Liver (tissue), 9 donors: Measurements from ENCODE around the gene PINLYP. TPM values are rescaled to one million over a fixed set of nuclear protein-coding genes. Genes with fewer than 3 reads are reported as not detected.

Experiments
- DNase-seq: peaks from one replicate; pipeline ENCODE4 v3.0.0-alpha.2; 2017; ENCODE audit warnings: low spot score
- H3K27ac ChIP-seq, 2 donors: one replicate each; pipeline ENCODE4 v1.7.0; 2013; ENCODE audit warnings: inconsistent platforms in 2 of 2, low read length in 2 of 2, control low read depth in 1 of 2, low read depth in 1 of 2, mild to moderate bottlenecking in 1 of 2
- H3K27me3 ChIP-seq, 4 donors: one replicate each; pipeline versions ENCODE4 v1.6.1 to v1.7.0; 2013; ENCODE audit warnings: low read length in 3 of 4, inconsistent platforms in 1 of 4, mild to moderate bottlenecking in 1 of 4, moderate library complexity in 1 of 4; ENCODE audit not compliant: control insufficient read depth in 4 of 4, insufficient read depth in 4 of 4
- H3K36me3 ChIP-seq, 4 donors: one replicate each; pipeline versions ENCODE4 v1.6.1 to v1.7.0; 2013; ENCODE audit warnings: low read length in 3 of 4, mild to moderate bottlenecking in 3 of 4, low read depth in 1 of 4, moderate library complexity in 1 of 4; ENCODE audit not compliant: control insufficient read depth in 4 of 4, insufficient read depth in 3 of 4
- H3K4me1 ChIP-seq, 4 donors: one replicate each; pipeline versions ENCODE4 v1.6.1 to v1.7.0; 2013; ENCODE audit warnings: low read length in 3 of 4, mild to moderate bottlenecking in 3 of 4, moderate library complexity in 1 of 4; ENCODE audit not compliant: control insufficient read depth in 4 of 4, insufficient read depth in 4 of 4
- H3K4me3 ChIP-seq, 3 donors: one replicate each; pipeline versions ENCODE4 v1.6.1 to v1.7.0; 2013; ENCODE audit warnings: low read length in 3 of 3, control low read depth in 1 of 3, low read depth in 1 of 3, mild to moderate bottlenecking in 1 of 3
- H3K9ac ChIP-seq, 2 donors: one replicate each; pipeline ENCODE4 v1.7.0; 2013; ENCODE audit warnings: low read length in 2 of 2, mild to moderate bottlenecking in 2 of 2, moderate library complexity in 2 of 2, control low read depth in 1 of 2, low read depth in 1 of 2
- H3K9me3 ChIP-seq, 4 donors: one replicate each; pipeline versions ENCODE4 v1.6.1 to v1.7.0; 2013; ENCODE audit warnings: low read length in 3 of 4; ENCODE audit not compliant: control insufficient read depth in 4 of 4
- ATF3 ChIP-seq: IDR thresholded peaks from 2 replicates; pipeline ENCODE4 v1.6.1; 2016; ENCODE audit warnings: antibody characterized with exemption
- EGR1 ChIP-seq, 2 donors: IDR thresholded peaks; 2 replicates each; pipeline ENCODE4 v1.6.1; 2016 to 2018; ENCODE audit warnings: antibody characterized with exemption in 2 of 2, low read depth in 2 of 2
- FOXA2 ChIP-seq: IDR thresholded peaks from 2 replicates; pipeline ENCODE4 v1.6.1; 2016; ENCODE audit warnings: antibody characterized with exemption
- GABPA ChIP-seq, 2 donors: IDR thresholded peaks in 1 of 2; conservative IDR thresholded peaks in 1 of 2; 2 replicates each; pipeline ENCODE4 v1.6.1; 2016; ENCODE audit warnings: antibody characterized with exemption in 2 of 2, mild to moderate bottlenecking in 1 of 2, moderate library complexity in 1 of 2
- HNF4A ChIP-seq, 2 donors: conservative IDR thresholded peaks; 2 replicates each; pipeline ENCODE4 v1.6.1; 2016; ENCODE audit warnings: antibody characterized with exemption in 2 of 2, mild to moderate bottlenecking in 2 of 2
- JUND ChIP-seq, 2 donors: IDR thresholded peaks; 2 replicates each; pipeline ENCODE4 v1.6.1; 2016; ENCODE audit warnings: antibody characterized with exemption in 2 of 2
- NR2F2 ChIP-seq: IDR thresholded peaks from 2 replicates; pipeline ENCODE4 v1.6.1; 2016; ENCODE audit warnings: antibody characterized with exemption
- RAD21 ChIP-seq, 2 donors: IDR thresholded peaks; 2 replicates each; pipeline ENCODE4 v1.6.1; 2016; ENCODE audit warnings: antibody characterized with exemption in 2 of 2, mild to moderate bottlenecking in 2 of 2
- REST ChIP-seq: IDR thresholded peaks from 2 replicates; pipeline ENCODE4 v1.6.1; 2016; ENCODE audit warnings: antibody characterized with exemption, mild to moderate bottlenecking
- RXRA ChIP-seq, 2 donors: IDR thresholded peaks; 2 replicates each; pipeline ENCODE4 v1.6.1; 2017 to 2018; ENCODE audit warnings: antibody characterized with exemption in 2 of 2, mild to moderate bottlenecking in 1 of 2
- SP1 ChIP-seq: IDR thresholded peaks from 2 replicates; pipeline ENCODE4 v1.6.1; 2018; ENCODE audit warnings: antibody characterized with exemption, mild to moderate bottlenecking
- TAF1 ChIP-seq: conservative IDR thresholded peaks from 2 replicates; pipeline ENCODE4 v1.6.1; 2016; ENCODE audit warnings: antibody characterized with exemption, mild to moderate bottlenecking
- YY1 ChIP-seq: IDR thresholded peaks from 2 replicates; pipeline ENCODE4 v1.6.1; 2016; ENCODE audit warnings: antibody characterized with exemption, mild to moderate bottlenecking
- ZBTB33 ChIP-seq: IDR thresholded peaks from 2 replicates; pipeline ENCODE4 v1.6.1; 2016; ENCODE audit warnings: antibody characterized with exemption
- WGBS: extraction: QIAGEN DNeasy Blood & Tissue Kit; methylation state at CpG from one replicate; pipeline ENCODE4 v1.1.7; 2013; 5-methylcytosine and 5-hydroxymethylcytosine counted together
- polyA plus RNA-seq, 2 donors: library from polyadenylated mRNA; stranded (reverse) in 1 of 2; unstranded in 1 of 2; fragments of 200-250 nt in 1 of 2; fragments of >200 nt in 1 of 2; fragmentation: Nextera tagmentation in 1 of 2; extraction: Ambion mirVana in 1 of 2; gene quantifications; one replicate each; pipeline versions ENCODE4 v1.2.1 to v1.2.3, GENCODE V29; 2013 to 2015
- total RNA-seq, 2 donors: library from RNA; depleted of rRNA; stranded (reverse); fragments of >200 nt; gene quantifications; one replicate each; pipeline ENCODE4 v1.2.3, GENCODE V29; 2014
- donor health status: healthy.
- donor health status: healthy.
- donor health status: healthy.
- donor health status: healthy.
- donor health status: healthy.

The PINLYP gene
- total and polyA plus RNA-seq, 4 donors = 0.42 to 4.3 (median 0.57) TPM

GRCh38 chr19:43570174-43570791 lies 5.3 kb upstream of the PINLYP start:
- Histone ChIP-seq H3K4me3 (no peak overlapping the region), H3K36me3 (no peaks in the 10 kb centered on the region), H3K9me3 (no peaks in the 10 kb centered on the region), H3K9ac (no peak overlapping the region), H3K27me3 (no peaks in the 10 kb centered on the region), H3K27ac (no peak overlapping the region), H3K4me1 (peaks cover 2 to 10% (median 10%) of the 10 kb centered on the region in 4 donors)
- TF ChIP-seq RAD21 (IDR thresholded peaks at IDR 0.05) = no peak
- no peak for TF ChIP-seq FOXA2
- TF ChIP-seq SP1 = no peak
- TF ChIP-seq HNF4A (conservative IDR thresholded peaks at IDR 0.05) = no peak
- no peak for TF ChIP-seq TAF1
- no peak for TF ChIP-seq ATF3
- WGBS = 94% methylated on average over 5 of the region's 5 CpGs
- no peak for DNase-seq

- no peak for TF ChIP-seq RXRA (IDR thresholded peaks at IDR 0.05)
- TF ChIP-seq EGR1 (IDR thresholded peaks at IDR 0.05; ENCODE audit: low read depth in 2 of 2) = no peak
- TF ChIP-seq SP1 = no peak
- no peak for TF ChIP-seq REST
- no peak for TF ChIP-seq ZBTB33
- no peak for TF ChIP-seq GABPA (IDR thresholded peaks at IDR 0.05 in 1 of 2, conservative IDR thresholded peaks at IDR 0.05 in 1 of 2)
- TF ChIP-seq NR2F2 = no peak
- no peak for TF ChIP-seq ATF3
- no peak for TF ChIP-seq YY1
- no peak for TF ChIP-seq RAD21 (IDR thresholded peaks at IDR 0.05)
- TF ChIP-seq JUND (IDR thresholded peaks at IDR 0.05) = no peak
- H3K4me1 ChIP-seq = peaks cover 2 to 16% (median 13%) of the 10 kb centered on the region in 4 donors
Measured at GRCh38 chr19:43572171-43572588, 3.4 kb upstream of the PINLYP start.

More at GRCh38 chr19:43572171-43572588, 3.4 kb upstream of the PINLYP start:
- H3K4me3 ChIP-seq = no peak overlapping the region
- no peak overlapping the region for H3K27ac ChIP-seq
- WGBS = 72% methylated on average over 3 of the region's 3 CpGs
- H3K27me3 ChIP-seq = no peaks in the 10 kb centered on the region
- no peaks in the 10 kb centered on the region for H3K9me3 ChIP-seq
- H3K36me3 ChIP-seq = no peaks in the 10 kb centered on the region
- no peak for DNase-seq
- no peak overlapping the region for H3K9ac ChIP-seq
